Liver (tissue), 9 donors: Measurements from ENCODE around the gene WDR20. TPM values are rescaled to one million over a fixed set of nuclear protein-coding genes. Genes with fewer than 3 reads are reported as not detected.

Experiments used
- DNase-seq: peaks from one replicate; pipeline ENCODE4 v3.0.0-alpha.2; 2017; ENCODE audit warnings: low spot score
- H3K27ac ChIP-seq, 2 donors: one replicate each; pipeline ENCODE4 v1.7.0; 2013; ENCODE audit warnings: inconsistent platforms in 2 of 2, low read length in 2 of 2, control low read depth in 1 of 2, low read depth in 1 of 2, mild to moderate bottlenecking in 1 of 2
- H3K27me3 ChIP-seq, 4 donors: one replicate each; pipeline versions ENCODE4 v1.6.1 to v1.7.0; 2013; ENCODE audit warnings: low read length in 3 of 4, inconsistent platforms in 1 of 4, mild to moderate bottlenecking in 1 of 4, moderate library complexity in 1 of 4; ENCODE audit not compliant: control insufficient read depth in 4 of 4, insufficient read depth in 4 of 4
- H3K36me3 ChIP-seq, 4 donors: one replicate each; pipeline versions ENCODE4 v1.6.1 to v1.7.0; 2013; ENCODE audit warnings: low read length in 3 of 4, mild to moderate bottlenecking in 3 of 4, low read depth in 1 of 4, moderate library complexity in 1 of 4; ENCODE audit not compliant: control insufficient read depth in 4 of 4, insufficient read depth in 3 of 4
- H3K4me1 ChIP-seq, 4 donors: one replicate each; pipeline versions ENCODE4 v1.6.1 to v1.7.0; 2013; ENCODE audit warnings: low read length in 3 of 4, mild to moderate bottlenecking in 3 of 4, moderate library complexity in 1 of 4; ENCODE audit not compliant: control insufficient read depth in 4 of 4, insufficient read depth in 4 of 4
- H3K4me3 ChIP-seq, 3 donors: one replicate each; pipeline versions ENCODE4 v1.6.1 to v1.7.0; 2013; ENCODE audit warnings: low read length in 3 of 3, control low read depth in 1 of 3, low read depth in 1 of 3, mild to moderate bottlenecking in 1 of 3
- H3K9ac ChIP-seq, 2 donors: one replicate each; pipeline ENCODE4 v1.7.0; 2013; ENCODE audit warnings: low read length in 2 of 2, mild to moderate bottlenecking in 2 of 2, moderate library complexity in 2 of 2, control low read depth in 1 of 2, low read depth in 1 of 2
- H3K9me3 ChIP-seq, 4 donors: one replicate each; pipeline versions ENCODE4 v1.6.1 to v1.7.0; 2013; ENCODE audit warnings: low read length in 3 of 4; ENCODE audit not compliant: control insufficient read depth in 4 of 4
- EGR1 ChIP-seq, 2 donors: IDR thresholded peaks; 2 replicates each; pipeline ENCODE4 v1.6.1; 2016 to 2018; ENCODE audit warnings: antibody characterized with exemption in 2 of 2, low read depth in 2 of 2
- FOXA1 ChIP-seq: IDR thresholded peaks from 2 replicates; pipeline ENCODE4 v1.6.1; 2016; ENCODE audit warnings: antibody characterized with exemption
- FOXA2 ChIP-seq: IDR thresholded peaks from 2 replicates; pipeline ENCODE4 v1.6.1; 2016; ENCODE audit warnings: antibody characterized with exemption
- GABPA ChIP-seq, 2 donors: IDR thresholded peaks in 1 of 2; conservative IDR thresholded peaks in 1 of 2; 2 replicates each; pipeline ENCODE4 v1.6.1; 2016; ENCODE audit warnings: antibody characterized with exemption in 2 of 2, mild to moderate bottlenecking in 1 of 2, moderate library complexity in 1 of 2
- HNF4A ChIP-seq, 2 donors: conservative IDR thresholded peaks; 2 replicates each; pipeline ENCODE4 v1.6.1; 2016; ENCODE audit warnings: antibody characterized with exemption in 2 of 2, mild to moderate bottlenecking in 2 of 2
- JUND ChIP-seq, 2 donors: IDR thresholded peaks; 2 replicates each; pipeline ENCODE4 v1.6.1; 2016; ENCODE audit warnings: antibody characterized with exemption in 2 of 2
- NR2F2 ChIP-seq: IDR thresholded peaks from 2 replicates; pipeline ENCODE4 v1.6.1; 2016; ENCODE audit warnings: antibody characterized with exemption
- RAD21 ChIP-seq, 2 donors: IDR thresholded peaks; 2 replicates each; pipeline ENCODE4 v1.6.1; 2016; ENCODE audit warnings: antibody characterized with exemption in 2 of 2, mild to moderate bottlenecking in 2 of 2
- RXRA ChIP-seq, 2 donors: IDR thresholded peaks; 2 replicates each; pipeline ENCODE4 v1.6.1; 2017 to 2018; ENCODE audit warnings: antibody characterized with exemption in 2 of 2, mild to moderate bottlenecking in 1 of 2
- SP1 ChIP-seq: IDR thresholded peaks from 2 replicates; pipeline ENCODE4 v1.6.1; 2018; ENCODE audit warnings: antibody characterized with exemption, mild to moderate bottlenecking
- TAF1 ChIP-seq: conservative IDR thresholded peaks from 2 replicates; pipeline ENCODE4 v1.6.1; 2016; ENCODE audit warnings: antibody characterized with exemption, mild to moderate bottlenecking
- YY1 ChIP-seq: IDR thresholded peaks from 2 replicates; pipeline ENCODE4 v1.6.1; 2016; ENCODE audit warnings: antibody characterized with exemption, mild to moderate bottlenecking
- WGBS: extraction: QIAGEN DNeasy Blood & Tissue Kit; methylation state at CpG from one replicate; pipeline ENCODE4 v1.1.7; 2013; 5-methylcytosine and 5-hydroxymethylcytosine counted together
- polyA plus RNA-seq, 2 donors: library from polyadenylated mRNA; stranded (reverse) in 1 of 2; unstranded in 1 of 2; fragments of 200-250 nt in 1 of 2; fragments of >200 nt in 1 of 2; fragmentation: Nextera tagmentation in 1 of 2; extraction: Ambion mirVana in 1 of 2; gene quantifications; one replicate each; pipeline versions ENCODE4 v1.2.1 to v1.2.3, GENCODE V29; 2013 to 2015
- total RNA-seq, 2 donors: library from RNA; depleted of rRNA; stranded (reverse); fragments of >200 nt; gene quantifications; one replicate each; pipeline ENCODE4 v1.2.3, GENCODE V29; 2014
- TF ChIP-seq, protein P1 (sequence below): IDR thresholded peaks from 2 replicates; pipeline ENCODE4 v1.6.1; 2016; ENCODE audit warnings: antibody characterized with exemption
- TF ChIP-seq, protein P2 (sequence below): IDR thresholded peaks from 2 replicates; pipeline ENCODE4 v1.6.1; 2016; ENCODE audit warnings: antibody characterized with exemption
- TF ChIP-seq, protein P3 (sequence below): fragments of 150-350 bp; IDR thresholded peaks from 2 replicates; pipeline ENCODE4 v1.5.1; 2017; ENCODE audit warnings: improper control_type of control experiment, low read depth, low read length; ENCODE audit not compliant: missing input control
- TF ChIP-seq, protein P4 (sequence below): IDR thresholded peaks from 2 replicates; pipeline ENCODE4 v1.6.1; 2016; ENCODE audit warnings: antibody characterized with exemption
- donor health status: healthy.
- donor health status: healthy.
- donor health status: healthy.
- donor health status: healthy.
- donor health status: healthy.

The WDR20 gene
- total and polyA plus RNA-seq, 4 donors = 6.5 to 18.5 (median 11.0) TPM

DNA sequence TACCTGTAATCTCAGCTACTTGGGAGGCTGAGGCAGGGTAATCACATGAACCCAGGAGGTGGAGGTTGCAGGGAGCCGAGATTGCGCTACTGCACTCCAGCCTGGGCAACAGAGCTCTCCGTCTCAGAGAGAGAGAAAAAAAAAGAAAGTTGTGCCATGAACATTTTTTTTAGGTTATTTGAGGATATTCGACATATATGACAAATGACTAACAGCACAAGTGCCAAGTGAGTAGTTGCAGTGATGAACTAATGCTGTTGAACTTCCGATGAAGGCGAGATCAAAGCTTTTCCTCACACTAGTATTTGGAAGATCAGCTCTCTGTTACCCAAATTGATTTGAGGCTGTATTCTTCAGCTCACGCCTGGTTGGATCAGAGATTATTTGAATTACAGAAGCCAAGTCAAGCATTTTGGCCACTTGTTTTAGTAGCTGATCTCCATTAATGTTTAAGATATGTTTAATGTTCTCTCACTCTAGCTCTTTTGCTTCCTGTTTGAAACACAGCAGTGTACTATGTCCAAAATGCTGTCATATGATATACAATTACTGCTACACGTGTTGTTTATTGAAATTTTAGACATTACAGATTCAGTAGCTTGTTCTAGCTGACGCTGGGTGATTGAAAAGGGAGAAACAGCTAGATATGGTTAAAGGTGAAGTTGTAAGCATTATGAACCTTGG lies 43.4 kb downstream of the WDR20 start:
- Histone ChIP-seq H3K9me3 (no peaks in the 10 kb centered on the region), H3K4me1 (peaks cover 0 to 7% (median 2%) of the 10 kb centered on the region in 4 donors), H3K27ac (no peak overlapping the region), H3K27me3 (no peaks in the 10 kb centered on the region), H3K4me3 (no peak overlapping the region), H3K36me3 (no peaks in the 10 kb centered on the region), H3K9ac (no peak overlapping the region)
- TF ChIP-seq YY1 = no peak
- no peak for DNase-seq
- WGBS = 88% methylated on average over 9 of the region's 9 CpGs

DNA sequence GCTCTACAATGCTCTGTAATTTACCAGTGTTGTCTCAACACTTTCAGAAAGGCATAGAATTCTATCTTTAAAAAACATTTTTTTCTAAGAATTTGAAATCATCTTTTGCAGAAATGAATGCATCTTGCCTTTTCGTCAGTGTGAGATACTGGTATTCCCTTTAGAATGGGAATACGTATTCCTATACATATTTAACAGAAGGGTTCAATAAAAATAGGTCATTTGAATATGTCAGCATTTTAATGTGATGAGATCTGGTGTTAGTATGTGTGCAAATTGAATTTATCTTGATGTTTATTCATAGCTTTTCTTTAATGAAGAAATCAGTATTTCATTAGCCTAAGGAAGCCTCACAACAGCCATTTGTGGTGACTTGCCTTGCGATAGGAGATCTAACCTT lies 44.2 kb downstream of the WDR20 start:
- WGBS = 98% methylated on average over 3 of the region's 3 CpGs
- no peak overlapping the region for H3K27ac ChIP-seq
- DNase-seq = no peak

DNA sequence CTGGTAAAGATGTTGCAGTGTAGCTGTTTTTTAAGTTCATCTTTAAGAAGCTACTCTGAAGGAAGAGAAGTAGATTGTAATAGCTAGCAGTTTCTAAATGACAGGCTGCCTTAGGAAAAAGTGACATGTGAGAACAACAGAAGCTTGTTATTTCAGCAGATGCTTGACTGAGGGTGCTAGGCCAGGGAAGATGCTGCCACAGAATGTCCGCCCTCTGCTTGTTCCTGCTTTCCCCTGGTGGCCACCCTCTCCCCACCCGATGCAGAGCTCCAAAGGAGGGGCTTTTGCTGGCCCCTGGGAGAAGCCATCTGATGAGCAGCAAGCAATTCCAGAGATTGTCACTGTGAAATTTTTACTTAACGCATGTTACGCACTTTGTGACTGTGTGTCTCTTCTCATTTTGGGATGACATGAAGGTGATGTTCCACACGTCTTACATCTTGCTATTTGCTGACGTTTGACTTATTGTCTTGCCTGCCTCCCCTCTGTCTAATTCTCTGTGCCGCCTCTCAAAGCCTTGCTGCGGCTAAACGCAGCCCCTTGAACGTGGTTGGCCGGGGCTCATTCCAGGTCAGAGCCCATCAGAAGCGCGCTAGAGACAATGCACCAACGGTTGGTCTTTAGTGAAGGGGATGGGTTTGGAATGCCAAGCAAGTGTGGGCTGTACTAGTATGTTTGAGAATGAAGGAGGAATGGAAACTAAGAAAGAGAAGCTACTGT lies 44.8 kb downstream of the WDR20 start:
- H3K36me3 ChIP-seq = no peaks in the 10 kb centered on the region
- H3K9me3 ChIP-seq = no peaks in the 10 kb centered on the region
- no peak for DNase-seq
- peaks cover 0 to 7% (median 2%) of the 10 kb centered on the region in 4 donors for H3K4me1 ChIP-seq
- TF ChIP-seq NR2F2 = no peak
- TF ChIP-seq EGR1 (IDR thresholded peaks at IDR 0.05; ENCODE audit: low read depth in 2 of 2) = no peak
- no peak for TF ChIP-seq RAD21 (IDR thresholded peaks at IDR 0.05)
- TF ChIP-seq JUND (IDR thresholded peaks at IDR 0.05) = no peak
- TF ChIP-seq, protein P1, sequence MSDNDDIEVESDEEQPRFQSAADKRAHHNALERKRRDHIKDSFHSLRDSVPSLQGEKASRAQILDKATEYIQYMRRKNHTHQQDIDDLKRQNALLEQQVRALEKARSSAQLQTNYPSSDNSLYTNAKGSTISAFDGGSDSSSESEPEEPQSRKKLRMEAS = no peak
- no peak for TF ChIP-seq RXRA (IDR thresholded peaks at IDR 0.05)
- no peak for TF ChIP-seq GABPA (IDR thresholded peaks at IDR 0.05 in 1 of 2, conservative IDR thresholded peaks at IDR 0.05 in 1 of 2)
- no peak for TF ChIP-seq FOXA1
- TF ChIP-seq, protein P2, sequence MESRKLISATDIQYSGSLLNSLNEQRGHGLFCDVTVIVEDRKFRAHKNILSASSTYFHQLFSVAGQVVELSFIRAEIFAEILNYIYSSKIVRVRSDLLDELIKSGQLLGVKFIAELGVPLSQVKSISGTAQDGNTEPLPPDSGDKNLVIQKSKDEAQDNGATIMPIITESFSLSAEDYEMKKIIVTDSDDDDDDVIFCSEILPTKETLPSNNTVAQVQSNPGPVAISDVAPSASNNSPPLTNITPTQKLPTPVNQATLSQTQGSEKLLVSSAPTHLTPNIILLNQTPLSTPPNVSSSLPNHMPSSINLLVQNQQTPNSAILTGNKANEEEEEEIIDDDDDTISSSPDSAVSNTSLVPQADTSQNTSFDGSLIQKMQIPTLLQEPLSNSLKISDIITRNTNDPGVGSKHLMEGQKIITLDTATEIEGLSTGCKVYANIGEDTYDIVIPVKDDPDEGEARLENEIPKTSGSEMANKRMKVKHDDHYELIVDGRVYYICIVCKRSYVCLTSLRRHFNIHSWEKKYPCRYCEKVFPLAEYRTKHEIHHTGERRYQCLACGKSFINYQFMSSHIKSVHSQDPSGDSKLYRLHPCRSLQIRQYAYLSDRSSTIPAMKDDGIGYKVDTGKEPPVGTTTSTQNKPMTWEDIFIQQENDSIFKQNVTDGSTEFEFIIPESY = no peak
- no peak for TF ChIP-seq SP1
- no peak for TF ChIP-seq HNF4A (conservative IDR thresholded peaks at IDR 0.05)
- TF ChIP-seq TAF1 = no peak
- TF ChIP-seq, protein P3, sequence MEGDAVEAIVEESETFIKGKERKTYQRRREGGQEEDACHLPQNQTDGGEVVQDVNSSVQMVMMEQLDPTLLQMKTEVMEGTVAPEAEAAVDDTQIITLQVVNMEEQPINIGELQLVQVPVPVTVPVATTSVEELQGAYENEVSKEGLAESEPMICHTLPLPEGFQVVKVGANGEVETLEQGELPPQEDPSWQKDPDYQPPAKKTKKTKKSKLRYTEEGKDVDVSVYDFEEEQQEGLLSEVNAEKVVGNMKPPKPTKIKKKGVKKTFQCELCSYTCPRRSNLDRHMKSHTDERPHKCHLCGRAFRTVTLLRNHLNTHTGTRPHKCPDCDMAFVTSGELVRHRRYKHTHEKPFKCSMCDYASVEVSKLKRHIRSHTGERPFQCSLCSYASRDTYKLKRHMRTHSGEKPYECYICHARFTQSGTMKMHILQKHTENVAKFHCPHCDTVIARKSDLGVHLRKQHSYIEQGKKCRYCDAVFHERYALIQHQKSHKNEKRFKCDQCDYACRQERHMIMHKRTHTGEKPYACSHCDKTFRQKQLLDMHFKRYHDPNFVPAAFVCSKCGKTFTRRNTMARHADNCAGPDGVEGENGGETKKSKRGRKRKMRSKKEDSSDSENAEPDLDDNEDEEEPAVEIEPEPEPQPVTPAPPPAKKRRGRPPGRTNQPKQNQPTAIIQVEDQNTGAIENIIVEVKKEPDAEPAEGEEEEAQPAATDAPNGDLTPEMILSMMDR = no peak
- no peak for TF ChIP-seq YY1
- TF ChIP-seq, protein P4, sequence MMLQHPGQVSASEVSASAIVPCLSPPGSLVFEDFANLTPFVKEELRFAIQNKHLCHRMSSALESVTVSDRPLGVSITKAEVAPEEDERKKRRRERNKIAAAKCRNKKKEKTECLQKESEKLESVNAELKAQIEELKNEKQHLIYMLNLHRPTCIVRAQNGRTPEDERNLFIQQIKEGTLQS = no peak
- no peak for TF ChIP-seq FOXA2
- H3K4me3 ChIP-seq = no peak overlapping the region
- H3K9ac ChIP-seq = no peak overlapping the region
- WGBS = 92% methylated on average over 14 of the region's 14 CpGs
- no peaks in the 10 kb centered on the region for H3K27me3 ChIP-seq
- H3K27ac ChIP-seq = no peak overlapping the region

More for the DNA sequence above, 44.2 kb downstream of the WDR20 start:
- TF ChIP-seq SP1 (no peak), RXRA (IDR thresholded peaks at IDR 0.05) (no peak), YY1 (no peak), GABPA (IDR thresholded peaks at IDR 0.05 in 1 of 2, conservative IDR thresholded peaks at IDR 0.05 in 1 of 2) (no peak), TAF1 (no peak), FOXA2 (no peak), EGR1 (IDR thresholded peaks at IDR 0.05; ENCODE audit: low read depth in 2 of 2) (no peak), HNF4A (conservative IDR thresholded peaks at IDR 0.05) (no peak), NR2F2 (no peak)
- Histone ChIP-seq H3K9ac (no peak overlapping the region), H3K9me3 (no peaks in the 10 kb centered on the region), H3K36me3 (no peaks in the 10 kb centered on the region), H3K4me3 (no peak overlapping the region), H3K27me3 (no peaks in the 10 kb centered on the region), H3K4me1 (peaks cover 0 to 7% (median 2%) of the 10 kb centered on the region in 4 donors)
